GM04503 (cell line): Measurements from ENCODE around the gene SPANXN1.
"Not testable (repeated sequence)": the region's sequence is repeated elsewhere in the genome, so short reads cannot be mapped to it uniquely, and the experiment has no call there.

Source experiments
- DNase-seq: peaks from one replicate; pipeline ENCODE4 v3.0.0-alpha.2; 2012; ENCODE audit warnings: low read depth

Gene SPANXN1, protein sequence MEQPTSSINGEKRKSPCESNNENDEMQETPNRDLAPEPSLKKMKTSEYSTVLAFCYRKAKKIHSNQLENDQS

DNA sequence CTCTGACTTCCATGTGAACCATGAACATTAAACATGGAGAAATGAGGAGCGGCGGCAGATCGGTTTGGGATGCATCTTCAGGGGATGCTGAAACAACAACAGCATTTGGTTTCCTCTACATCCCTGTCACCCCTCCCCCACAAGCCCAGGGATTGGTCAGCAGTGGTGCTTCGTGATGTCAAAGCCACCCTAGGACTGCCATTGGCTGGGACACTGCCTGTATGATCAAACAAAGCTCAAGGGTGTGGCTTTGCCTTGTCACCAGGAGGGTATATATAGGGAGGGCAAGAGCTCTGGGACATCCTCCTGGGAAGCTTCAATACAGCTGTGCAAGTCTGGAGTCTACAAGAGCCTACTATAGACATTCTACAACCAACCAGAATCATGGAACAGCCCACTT lies at the start of gene SPANXN1:
Gene SPANXN1, plus strand, starts transcription at position 301 of the 400 bp plus-strand sequence. Its CDS starts 84 bp downstream, at position 385.
- DNase-seq = not testable (repeated sequence)

DNA sequence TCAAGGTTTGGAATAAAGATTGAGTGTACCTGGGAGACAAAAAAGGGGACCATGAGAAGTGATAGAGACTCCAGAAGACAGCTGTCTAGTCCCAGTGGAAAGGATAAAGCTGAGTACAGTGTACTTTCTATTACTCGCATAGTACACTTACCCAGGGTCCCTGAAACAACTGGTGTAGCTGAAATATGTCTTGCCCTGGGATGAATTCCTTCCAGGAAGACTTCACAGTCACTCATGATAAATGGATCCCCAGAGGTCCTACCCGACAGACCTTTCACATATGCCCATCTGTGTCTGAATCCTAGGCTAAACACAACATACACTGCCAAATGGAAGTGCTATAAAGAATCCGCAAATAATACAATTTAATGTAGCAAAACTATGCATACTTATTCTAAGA lies 48.2 kb upstream of the SPANXN1 start:
- DNase-seq = no peak

DNA sequence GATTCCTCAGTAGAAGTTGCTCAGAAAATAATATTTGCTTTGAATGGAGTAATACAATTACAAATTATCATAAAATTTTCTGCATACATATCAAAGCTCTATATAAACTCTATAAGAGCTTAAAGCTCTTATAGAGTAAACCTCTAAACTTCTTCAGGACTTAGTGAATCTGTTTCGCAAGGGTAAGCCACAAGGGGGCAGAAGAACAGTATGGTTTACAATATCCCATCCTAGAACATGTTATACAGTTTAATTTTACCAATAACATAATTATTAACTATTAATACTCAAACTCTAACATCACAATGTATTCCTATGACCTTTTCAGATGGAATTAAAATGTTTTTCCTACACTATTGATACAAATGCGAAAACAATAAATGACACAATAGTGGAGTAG lies 33.8 kb upstream of the SPANXN1 start:
- DNase-seq = no peak

DNA sequence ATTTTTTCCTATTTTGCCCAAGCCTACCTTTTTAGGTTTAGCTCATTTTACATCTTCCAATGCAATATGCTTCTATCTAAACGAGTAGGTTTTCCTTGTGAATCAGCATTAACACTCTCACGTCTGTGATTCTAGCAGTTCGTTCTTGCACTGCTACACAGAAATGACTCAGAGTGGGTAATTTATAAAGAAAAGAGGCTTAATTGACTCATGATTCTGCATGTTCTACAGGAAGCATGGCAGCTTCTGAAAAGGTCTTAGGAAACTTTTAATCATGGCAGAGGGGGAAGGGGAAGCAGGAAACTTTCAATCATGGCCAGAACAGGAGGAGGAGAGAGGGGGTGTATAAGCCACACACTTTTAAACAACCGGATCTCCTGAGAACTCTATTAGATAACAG lies 44.9 kb downstream of the SPANXN1 start:
- no peak for DNase-seq
